Heart left ventricle (tissue), 16 donors: ENCODE data around the gene KCNMA1. TPM values are rescaled to one million over a fixed set of nuclear protein-coding genes. Genes with fewer than 3 reads are reported as not detected.

Source experiments
- ATAC-seq, 4 donors: fragments of 200-7000 bp; cut with Tn5 transposase; one replicate each; pipeline ENCODE4 v1.9.1; 2020 to 2022; ENCODE audit warnings: moderate library complexity in 4 of 4, mild to moderate bottlenecking in 3 of 4, moderate number of reproducible peaks in 1 of 4
- DNase-seq, 5 donors: peaks; one replicate each; pipeline ENCODE4 v3.0.0-alpha.2; 2020
- H3K27ac ChIP-seq, 12 donors: fragments of 200-600 bp; sonication (generic) in 4 of 12; one replicate each; pipeline versions ENCODE4 v1.5.0 to v1.8.0; 2016 to 2022; ENCODE audit warnings: mild to moderate bottlenecking in 2 of 12
- H3K27me3 ChIP-seq, 9 donors: fragments of 200-600 bp; sonication (generic) in 2 of 9; one replicate each; pipeline versions ENCODE4 v1.5.1 to v1.8.0; 2016 to 2022; ENCODE audit warnings: mild to moderate bottlenecking in 3 of 9
- H3K36me3 ChIP-seq, 9 donors: fragments of 200-600 bp; sonication (generic) in 2 of 9; one replicate each; pipeline versions ENCODE4 v1.5.0 to v1.8.0; 2018 to 2022; ENCODE audit warnings: mild to moderate bottlenecking in 2 of 9
- H3K4me1 ChIP-seq, 12 donors: fragments of 200-600 bp; sonication (generic) in 4 of 12; one replicate each; pipeline versions ENCODE4 v1.5.0 to v1.8.0; 2016 to 2022; ENCODE audit warnings: mild to moderate bottlenecking in 3 of 12
- H3K4me3 ChIP-seq, 12 donors: fragments of 200-600 bp; sonication (generic) in 4 of 12; one replicate each; pipeline versions ENCODE4 v1.5.0 to v1.8.0; 2017 to 2022; ENCODE audit warnings: mild to moderate bottlenecking in 9 of 12, moderate library complexity in 4 of 12
- H3K9me3 ChIP-seq, 12 donors: fragments of 200-600 bp; sonication (generic) in 4 of 12; one replicate each; pipeline versions ENCODE4 v1.5.0 to v1.8.0; 2016 to 2022; ENCODE audit warnings: mild to moderate bottlenecking in 1 of 12
- POLR2A ChIP-seq, 2 donors: fragments of 450-650 bp; IDR thresholded peaks; one replicate each; pipeline ENCODE4 v1.6.1; 2017; ENCODE audit warnings: antibody characterized with exemption in 2 of 2, mild to moderate bottlenecking in 2 of 2, moderate library complexity in 2 of 2
- WGBS, 4 donors: extraction: QIAGEN DNeasy Blood & Tissue Kit in 2 of 4; methylation state at CpG; one replicate each; pipeline versions ENCODE4 v1.1.5 to v1.1.7; 2013 to 2018; 5-methylcytosine and 5-hydroxymethylcytosine counted together
- intact Hi-C, 10 donors: fragments of 100-400 bp; cut with DNase I; formaldehyde crosslinking; loops; one replicate each; pipeline versions ENCODE4 v1.11.1 to v1.14.2; 2022
- polyA plus RNA-seq, 2 donors: library from polyadenylated mRNA; stranded (reverse); fragments of 200-250 nt; gene quantifications; one replicate each; pipeline ENCODE4 v1.2.3, GENCODE V29; 2013
- total RNA-seq, 9 donors: library from RNA; depleted of rRNA in 2 of 9; stranded (reverse); fragments of >200 nt in 2 of 9; fragmentation: NEBNext Ultra II Directional in 3 of 9; extraction: Animal tissue kit (Norgen Biotek cat#: 25700) in 3 of 9; gene quantifications; one replicate each; pipeline versions ENCODE4 v1.1.0 to v1.2.4, GENCODE V29; 2016 to 2023
- TF ChIP-seq, protein P1 (sequence below), 12 donors: fragments of 200-600 bp; sonication (generic) in 4 of 12; IDR thresholded peaks; one replicate each; pipeline versions ENCODE4 v1.5.0 to v1.8.0; 2018 to 2022; ENCODE audit warnings: antibody characterized with exemption in 12 of 12, mild to moderate bottlenecking in 5 of 12
- donor health status: ischemic (EF 13 %, LVEDD 7.1; RV severe dilation, severe dysfunction).
- donor health status: healthy with polysubstance abuse.
- donor health status: DM: no; HTN: yes; CAD: no.
- donor health status: DM: no; HTN: no; CAD: no.
- donor health status: ischemic (EF 25% LVEDD 6.9; RV normal size, moderate dysfunction).
- donor health status: ischemic (EF 25% LVEDD 5.7; RV mildly dilated, moderate dysfunction).
- donor health status: healthy.
- donor health status: DM: yes; HTN: yes; CAD: no.
- donor health status: ischemic (EF 35%, LVEDD 5.7; RV mildly dilated, moderate dysfunction).
- donor health status: nonischemic (EF 11% LVEDD 7.7; RV severe dilation, severe dysfunction).
- donor health status: DM: yes; HTN: yes; CAD: no.
- donor health status: PGD.
- donor health status: ischemic (EF 29% LVEDD 5.4; RV normal size, mild dysfunction).
- donor health status: nonischemic (EF 23%, LVEDD 6.1; RV moderate dilation, normal function).

The KCNMA1 gene
- total and polyA plus RNA-seq, 11 donors: 0.39 to 8.7 (median 1.7) TPM

- Histone ChIP-seq H3K27me3 (no peaks in the 10 kb centered on the region), H3K36me3 (no peaks in the 10 kb centered on the region), H3K4me1 (peaks cover 0 to 15% (median 12%) of the 10 kb centered on the region in 12 donors), H3K9me3 (peaks cover 0 to 2% (median 0%) of the 10 kb centered on the region in 12 donors), H3K4me3 (no peak overlapping the region), H3K27ac (peak overlapping the region in 11 of 12 donors; percentile 16 to 82 (median 56))
- TF ChIP-seq POLR2A (IDR thresholded peaks at IDR 0.05): no peak
- TF ChIP-seq, protein P1, sequence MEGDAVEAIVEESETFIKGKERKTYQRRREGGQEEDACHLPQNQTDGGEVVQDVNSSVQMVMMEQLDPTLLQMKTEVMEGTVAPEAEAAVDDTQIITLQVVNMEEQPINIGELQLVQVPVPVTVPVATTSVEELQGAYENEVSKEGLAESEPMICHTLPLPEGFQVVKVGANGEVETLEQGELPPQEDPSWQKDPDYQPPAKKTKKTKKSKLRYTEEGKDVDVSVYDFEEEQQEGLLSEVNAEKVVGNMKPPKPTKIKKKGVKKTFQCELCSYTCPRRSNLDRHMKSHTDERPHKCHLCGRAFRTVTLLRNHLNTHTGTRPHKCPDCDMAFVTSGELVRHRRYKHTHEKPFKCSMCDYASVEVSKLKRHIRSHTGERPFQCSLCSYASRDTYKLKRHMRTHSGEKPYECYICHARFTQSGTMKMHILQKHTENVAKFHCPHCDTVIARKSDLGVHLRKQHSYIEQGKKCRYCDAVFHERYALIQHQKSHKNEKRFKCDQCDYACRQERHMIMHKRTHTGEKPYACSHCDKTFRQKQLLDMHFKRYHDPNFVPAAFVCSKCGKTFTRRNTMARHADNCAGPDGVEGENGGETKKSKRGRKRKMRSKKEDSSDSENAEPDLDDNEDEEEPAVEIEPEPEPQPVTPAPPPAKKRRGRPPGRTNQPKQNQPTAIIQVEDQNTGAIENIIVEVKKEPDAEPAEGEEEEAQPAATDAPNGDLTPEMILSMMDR (IDR thresholded peaks at IDR 0.05): no peak
- no peak for DNase-seq
- 49 to 57% (median 54%) methylated on average over 11 of the region's 11 CpGs for WGBS, 4 donors
- intact Hi-C loops: no loop called here
- ATAC-seq: peak in 2 of 4 donors; percentile 57 to 71
Observed at GRCh38 chr10:77011874-77012811, 625.5 kb downstream of the KCNMA1 start.

GRCh38 chr10:77010430-77010829, 627.2 kb downstream of the KCNMA1 start:
- intact Hi-C loops: no loop called here
- TF ChIP-seq, protein P1 (IDR thresholded peaks at IDR 0.05): no peak
- no peak for TF ChIP-seq POLR2A (IDR thresholded peaks at IDR 0.05)
- ATAC-seq (no peak), DNase-seq (no peak)
- Histone ChIP-seq H3K27me3 (no peaks in the 10 kb centered on the region), H3K36me3 (no peaks in the 10 kb centered on the region), H3K9me3 (peaks cover 0 to 5% (median 0%) of the 10 kb centered on the region in 12 donors), H3K27ac (peak overlapping the region in 1 of 12 donors; percentile 64), H3K4me1 (peaks cover 0 to 15% (median 12%) of the 10 kb centered on the region in 12 donors), H3K4me3 (no peak overlapping the region)
- 82 to 93% (median 93%) methylated on average over 3 of the region's 3 CpGs for WGBS, 4 donors

DNA sequence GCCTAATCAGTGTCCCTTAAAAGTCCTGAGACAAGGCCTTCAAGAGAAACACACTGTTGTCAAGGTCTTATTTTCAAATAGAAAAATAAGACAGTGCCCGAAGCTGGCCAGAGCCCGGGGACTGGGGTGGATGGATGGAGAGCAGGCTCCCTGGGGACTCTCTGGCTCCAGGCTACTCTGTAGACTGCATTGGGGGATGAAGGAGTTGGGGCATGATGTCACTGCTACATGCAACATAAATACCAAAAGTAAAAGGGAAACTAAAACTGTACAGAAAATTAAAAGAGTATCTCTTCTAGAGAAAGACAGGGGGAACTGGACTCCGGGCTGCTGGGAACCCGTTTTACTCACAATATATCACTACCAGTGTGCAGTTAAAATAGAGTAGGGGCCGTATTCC, 629.8 kb downstream of the KCNMA1 start:
- ATAC-seq: no peak
- TF ChIP-seq, protein P1 (IDR thresholded peaks at IDR 0.05): no peak
- TF ChIP-seq POLR2A (IDR thresholded peaks at IDR 0.05): no peak
- Histone ChIP-seq H3K9me3 (peaks cover 0 to 5% (median 0%) of the 10 kb centered on the region in 12 donors), H3K4me3 (no peak overlapping the region), H3K4me1 (peaks cover 0 to 16% (median 7%) of the 10 kb centered on the region in 12 donors), H3K36me3 (no peaks in the 10 kb centered on the region), H3K27ac (no peak overlapping the region), H3K27me3 (no peaks in the 10 kb centered on the region)
- DNase-seq: no peak
- intact Hi-C loops: loop anchor here in 4 of 10 donors (10.0 kb wide), 5 partner anchors 107 to 1613 kb away; partner anchors contain the start of gene ZNF503 (in 2 of the 4)
- 75 to 87% (median 80%) methylated on average over 5 of the region's 5 CpGs for WGBS, 4 donors
